ENCODE results near the gene RABL2B. TPM values are rescaled to one million over a fixed set of nuclear protein-coding genes. Genes with fewer than 3 reads are reported as not detected.
A peak's percentile ranks its signal among the peaks of the same experiment; 100 is the strongest.
"Not testable (repeated sequence)": the region's sequence is repeated elsewhere in the genome, so short reads cannot be mapped to it uniquely, and the experiment has no call there.

RABL2B gene
- polyA plus RNA-seq, 1 donor from 2014 or later = 26.2 TPM

DNA sequence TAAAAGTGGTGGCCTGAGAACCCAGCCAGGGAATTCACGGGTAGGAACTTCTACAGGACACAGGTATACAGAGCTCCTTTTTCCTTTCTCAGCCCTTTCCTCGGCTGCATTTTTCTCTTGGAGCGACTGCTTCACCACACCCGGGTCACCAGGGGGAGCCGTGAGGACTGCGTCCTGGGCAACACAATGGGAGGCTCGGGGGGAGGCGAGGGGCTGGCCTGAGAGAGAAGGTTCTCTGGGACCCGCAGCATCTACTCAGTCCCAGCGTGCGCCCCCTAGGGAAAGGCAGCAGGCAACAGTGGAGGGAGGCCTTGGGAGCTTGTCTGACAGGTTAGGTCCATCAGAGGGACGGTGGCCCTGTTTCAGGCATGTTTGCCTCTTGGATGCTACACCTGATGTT is 8.3 kb downstream of the RABL2B start:
- H3K4me2 ChIP-seq (ENCODE audit: low read length); H3K36me3 ChIP-seq (ENCODE audit: insufficient read depth, low read length); H3K9me2 ChIP-seq (ENCODE audit: insufficient read depth, low read length); H3K79me2 ChIP-seq (replicated peaks; ENCODE audit: insufficient read depth, low read length); H2AFZ ChIP-seq (ENCODE audit: low read depth, low read length); H3F3A ChIP-seq (ENCODE audit: insufficient read depth, low read length, poor library complexity, severe bottlenecking); H3K27me3 ChIP-seq (ENCODE audit: insufficient read depth, low read depth, low read length); H3K9me3 ChIP-seq (ENCODE audit: low read length); H3K9ac ChIP-seq (ENCODE audit: low read length); H3K27ac ChIP-seq (ENCODE audit: low read length); H3K4me3 ChIP-seq (ENCODE audit: low read length); H4K20me1 ChIP-seq (ENCODE audit: insufficient read depth): not testable (repeated sequence)
- TF ChIP-seq, protein P1, sequence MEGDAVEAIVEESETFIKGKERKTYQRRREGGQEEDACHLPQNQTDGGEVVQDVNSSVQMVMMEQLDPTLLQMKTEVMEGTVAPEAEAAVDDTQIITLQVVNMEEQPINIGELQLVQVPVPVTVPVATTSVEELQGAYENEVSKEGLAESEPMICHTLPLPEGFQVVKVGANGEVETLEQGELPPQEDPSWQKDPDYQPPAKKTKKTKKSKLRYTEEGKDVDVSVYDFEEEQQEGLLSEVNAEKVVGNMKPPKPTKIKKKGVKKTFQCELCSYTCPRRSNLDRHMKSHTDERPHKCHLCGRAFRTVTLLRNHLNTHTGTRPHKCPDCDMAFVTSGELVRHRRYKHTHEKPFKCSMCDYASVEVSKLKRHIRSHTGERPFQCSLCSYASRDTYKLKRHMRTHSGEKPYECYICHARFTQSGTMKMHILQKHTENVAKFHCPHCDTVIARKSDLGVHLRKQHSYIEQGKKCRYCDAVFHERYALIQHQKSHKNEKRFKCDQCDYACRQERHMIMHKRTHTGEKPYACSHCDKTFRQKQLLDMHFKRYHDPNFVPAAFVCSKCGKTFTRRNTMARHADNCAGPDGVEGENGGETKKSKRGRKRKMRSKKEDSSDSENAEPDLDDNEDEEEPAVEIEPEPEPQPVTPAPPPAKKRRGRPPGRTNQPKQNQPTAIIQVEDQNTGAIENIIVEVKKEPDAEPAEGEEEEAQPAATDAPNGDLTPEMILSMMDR (IDR thresholded peaks at IDR 0.05; ENCODE audit: poor library complexity, severe bottlenecking) = peak; percentile 54

DNA sequence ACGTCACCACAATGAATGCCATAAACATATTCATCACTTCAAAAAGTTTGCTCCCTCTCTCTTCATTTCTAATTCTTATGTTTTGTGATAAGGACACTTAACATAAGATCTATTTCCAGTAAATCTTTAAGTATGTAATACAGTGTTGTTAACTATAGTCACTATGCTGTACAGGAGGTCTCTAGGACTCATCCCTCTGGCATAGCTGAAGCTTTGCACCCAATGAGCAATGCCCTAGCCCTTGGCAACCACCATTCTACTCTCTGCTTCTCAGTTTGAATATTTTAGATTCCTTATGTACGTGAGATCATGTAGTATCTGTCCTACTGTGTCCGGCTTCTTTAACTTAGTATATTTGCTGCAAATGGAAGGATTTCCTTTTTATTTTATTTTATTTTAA is 19.1 kb downstream of the RABL2B start:
- not testable (repeated sequence) for H3F3A ChIP-seq (ENCODE audit: insufficient read depth, low read length, poor library complexity, severe bottlenecking); H3K27me3 ChIP-seq (ENCODE audit: insufficient read depth, low read depth, low read length); H3K9ac ChIP-seq (ENCODE audit: low read length); H2AFZ ChIP-seq (ENCODE audit: low read depth, low read length); H3K9me3 ChIP-seq (ENCODE audit: low read length); H4K20me1 ChIP-seq (ENCODE audit: insufficient read depth); H3K4me2 ChIP-seq (ENCODE audit: low read length); H3K27ac ChIP-seq (ENCODE audit: low read length); H3K36me3 ChIP-seq (ENCODE audit: insufficient read depth, low read length); H3K4me3 ChIP-seq (ENCODE audit: low read length); H3K79me2 ChIP-seq (replicated peaks; ENCODE audit: insufficient read depth, low read length); H3K9me2 ChIP-seq (ENCODE audit: insufficient read depth, low read length)

GRCh38 chr22:50761829-50762228 is 21.6 kb downstream of the RABL2B start:
- H3K27ac ChIP-seq (ENCODE audit: low read length); H3K9me3 ChIP-seq (ENCODE audit: low read length); H3K27me3 ChIP-seq (ENCODE audit: insufficient read depth, low read depth, low read length); H3K36me3 ChIP-seq (ENCODE audit: insufficient read depth, low read length); H3F3A ChIP-seq (ENCODE audit: insufficient read depth, low read length, poor library complexity, severe bottlenecking); H2AFZ ChIP-seq (ENCODE audit: low read depth, low read length); H3K79me2 ChIP-seq (replicated peaks; ENCODE audit: insufficient read depth, low read length); H3K4me3 ChIP-seq (ENCODE audit: low read length); H4K20me1 ChIP-seq (ENCODE audit: insufficient read depth); H3K9me2 ChIP-seq (ENCODE audit: insufficient read depth, low read length); H3K9ac ChIP-seq (ENCODE audit: low read length); H3K4me2 ChIP-seq (ENCODE audit: low read length): not testable (repeated sequence)

- not testable (repeated sequence) for H3K4me3 ChIP-seq (ENCODE audit: low read length); H3F3A ChIP-seq (ENCODE audit: insufficient read depth, low read length, poor library complexity, severe bottlenecking); H3K27ac ChIP-seq (ENCODE audit: low read length); H3K36me3 ChIP-seq (ENCODE audit: insufficient read depth, low read length); H2AFZ ChIP-seq (ENCODE audit: low read depth, low read length); H3K27me3 ChIP-seq (ENCODE audit: insufficient read depth, low read depth, low read length); H4K20me1 ChIP-seq (ENCODE audit: insufficient read depth); H3K4me2 ChIP-seq (ENCODE audit: low read length); H3K9ac ChIP-seq (ENCODE audit: low read length); H3K79me2 ChIP-seq (replicated peaks; ENCODE audit: insufficient read depth, low read length); H3K9me3 ChIP-seq (ENCODE audit: low read length); H3K9me2 ChIP-seq (ENCODE audit: insufficient read depth, low read length)
These were observed 23.7 kb downstream of the RABL2B start for GRCh38 chr22:50759597-50760341.

DNA sequence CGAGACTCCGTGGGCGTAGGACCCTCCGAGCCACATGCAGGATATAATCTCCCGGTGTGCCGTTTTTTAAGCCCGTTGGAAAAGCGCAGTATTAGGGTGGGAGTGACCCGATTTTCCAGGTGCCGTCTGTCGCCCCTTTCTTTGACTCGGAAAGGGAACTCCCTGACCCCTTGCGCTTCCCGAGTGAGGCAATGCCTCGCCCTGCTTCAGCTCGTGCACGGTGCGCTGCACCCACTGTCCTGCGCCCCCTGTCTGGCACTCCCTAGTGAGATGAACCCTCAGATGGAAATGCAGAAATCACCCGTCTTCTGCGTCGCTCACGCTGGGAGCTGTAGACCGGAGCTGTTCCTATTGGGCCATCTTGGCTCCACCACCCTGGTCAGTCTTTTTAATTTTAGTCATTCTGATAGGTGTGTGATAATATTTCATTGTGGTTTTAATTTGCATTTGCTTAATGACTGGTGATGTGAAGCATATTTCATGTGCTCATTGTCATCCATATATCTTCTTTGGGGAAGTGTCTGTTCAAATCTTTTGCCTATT is 26.4 kb downstream of the RABL2B start:
- not testable (repeated sequence) for H3K27me3 ChIP-seq (ENCODE audit: insufficient read depth, low read depth, low read length); H3K79me2 ChIP-seq (replicated peaks; ENCODE audit: insufficient read depth, low read length); H3K4me2 ChIP-seq (ENCODE audit: low read length); H3K9ac ChIP-seq (ENCODE audit: low read length); H4K20me1 ChIP-seq (ENCODE audit: insufficient read depth); H3F3A ChIP-seq (ENCODE audit: insufficient read depth, low read length, poor library complexity, severe bottlenecking); H2AFZ ChIP-seq (ENCODE audit: low read depth, low read length); H3K36me3 ChIP-seq (ENCODE audit: insufficient read depth, low read length); H3K9me2 ChIP-seq (ENCODE audit: insufficient read depth, low read length); H3K9me3 ChIP-seq (ENCODE audit: low read length); H3K27ac ChIP-seq (ENCODE audit: low read length)
- H3K4me3 ChIP-seq (ENCODE audit: low read length) = peak overlapping the region; percentile 61
- TF ChIP-seq, protein P1 (IDR thresholded peaks at IDR 0.05; ENCODE audit: poor library complexity, severe bottlenecking) = peak; percentile 54
- peak; percentile 42 for TF ChIP-seq SMC3 (conservative IDR thresholded peaks at IDR 0.05; ENCODE audit: poor library complexity)

GRCh38 chr22:50756406-50756805 is 27.0 kb downstream of the RABL2B start:
- H3K9ac ChIP-seq (ENCODE audit: low read length); H3K79me2 ChIP-seq (replicated peaks; ENCODE audit: insufficient read depth, low read length); H3K27ac ChIP-seq (ENCODE audit: low read length); H3K36me3 ChIP-seq (ENCODE audit: insufficient read depth, low read length); H3K9me2 ChIP-seq (ENCODE audit: insufficient read depth, low read length); H2AFZ ChIP-seq (ENCODE audit: low read depth, low read length); H3F3A ChIP-seq (ENCODE audit: insufficient read depth, low read length, poor library complexity, severe bottlenecking); H3K9me3 ChIP-seq (ENCODE audit: low read length); H3K27me3 ChIP-seq (ENCODE audit: insufficient read depth, low read depth, low read length); H3K4me2 ChIP-seq (ENCODE audit: low read length); H4K20me1 ChIP-seq (ENCODE audit: insufficient read depth): not testable (repeated sequence)
- H3K4me3 ChIP-seq (ENCODE audit: low read length) = peak overlapping the region; percentile 61

All from neural cell (in vitro differentiated cells).